ENCODE data around the gene B3GAT3. TPM values are rescaled to one million over a fixed set of nuclear protein-coding genes. Genes with fewer than 3 reads are reported as not detected.
"Not testable (repeated sequence)": the region's sequence is repeated elsewhere in the genome, so short reads cannot be mapped to it uniquely, and the experiment has no call there.

Gene B3GAT3
- polyA plus RNA-seq, 4 donors = 28.7 to 43.6 (median 32.6) TPM

DNA sequence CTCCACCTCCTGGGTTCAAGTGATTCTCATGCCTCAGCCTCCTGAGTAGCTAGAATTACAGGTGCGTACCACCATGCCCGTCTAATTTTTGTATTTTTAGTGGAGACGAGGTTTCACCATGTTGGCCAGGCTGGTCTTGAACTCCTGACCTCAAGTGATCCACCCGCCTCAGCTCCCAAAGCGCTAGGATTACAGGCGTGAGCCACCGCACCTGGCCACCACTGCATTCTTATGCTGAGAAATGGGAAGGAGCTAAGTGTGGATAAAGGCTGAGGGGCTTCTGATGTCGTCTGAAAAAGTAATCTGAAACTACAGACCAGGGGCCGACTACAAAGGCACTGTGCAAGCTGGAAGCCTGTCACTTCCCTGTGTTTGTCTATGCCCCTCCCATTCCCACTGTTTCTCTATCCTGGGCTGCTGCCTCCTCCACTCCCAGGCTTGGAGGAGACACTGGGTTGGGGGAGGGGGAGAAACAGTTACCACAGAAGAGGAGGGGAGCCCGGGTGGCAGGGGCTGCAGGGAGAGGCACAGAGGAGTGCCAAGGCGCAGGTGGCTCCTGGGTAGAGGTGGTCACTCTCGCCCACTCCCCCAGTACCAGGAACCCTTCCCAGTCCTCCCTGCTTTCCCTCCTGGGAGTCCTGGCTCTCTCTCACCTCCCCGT lies 17.2 kb downstream of the B3GAT3 start:
- no peak for DNase-seq (ENCODE audit: low read depth in 4 of 4, low spot score in 3 of 4)

DNA sequence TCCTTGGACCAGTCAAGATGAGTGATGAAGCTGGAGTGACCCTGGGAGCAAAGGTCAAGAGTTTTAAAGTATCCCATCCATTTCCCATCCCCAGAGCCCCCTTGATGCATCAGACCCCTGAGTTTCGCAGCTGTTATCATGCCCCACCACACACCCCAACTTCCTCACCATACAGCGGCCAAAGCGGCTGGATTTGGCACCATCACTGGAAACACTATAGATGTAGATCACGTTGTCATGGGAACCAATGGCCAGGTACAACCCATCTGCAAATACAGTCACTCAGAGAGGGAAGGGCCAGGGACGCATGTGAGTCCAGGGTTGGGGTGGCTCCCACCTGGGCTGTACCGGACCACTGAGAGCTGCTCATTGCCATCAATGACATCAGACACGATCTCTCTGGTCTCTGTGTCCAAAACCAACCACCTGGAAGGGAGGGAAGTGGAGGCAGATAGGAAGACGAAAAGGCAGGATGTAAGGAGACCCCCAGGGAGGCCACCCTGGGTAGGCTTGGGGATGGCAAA lies 17.9 kb downstream of the B3GAT3 start:
- no peak for DNase-seq (ENCODE audit: low read depth in 4 of 4, low spot score in 3 of 4)

DNA sequence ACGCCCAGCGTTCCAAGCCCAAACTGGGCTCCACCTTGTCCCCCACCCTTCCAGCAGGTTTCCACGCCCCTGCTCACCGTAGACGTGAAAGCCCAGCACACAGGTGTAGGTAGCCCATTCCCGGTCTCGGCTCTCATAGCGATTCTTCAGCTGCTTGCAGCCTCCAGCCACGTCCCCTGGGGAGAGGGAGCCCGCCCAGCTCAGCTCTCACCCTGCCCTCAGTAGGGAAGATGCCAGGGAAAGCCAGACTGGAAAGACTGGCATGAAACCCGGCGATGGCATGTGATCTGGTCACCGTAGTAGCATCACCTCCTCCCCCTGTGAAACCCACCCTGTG lies 18.7 kb downstream of the B3GAT3 start:
- no peak for DNase-seq (ENCODE audit: low read depth in 4 of 4, low spot score in 3 of 4)

DNA sequence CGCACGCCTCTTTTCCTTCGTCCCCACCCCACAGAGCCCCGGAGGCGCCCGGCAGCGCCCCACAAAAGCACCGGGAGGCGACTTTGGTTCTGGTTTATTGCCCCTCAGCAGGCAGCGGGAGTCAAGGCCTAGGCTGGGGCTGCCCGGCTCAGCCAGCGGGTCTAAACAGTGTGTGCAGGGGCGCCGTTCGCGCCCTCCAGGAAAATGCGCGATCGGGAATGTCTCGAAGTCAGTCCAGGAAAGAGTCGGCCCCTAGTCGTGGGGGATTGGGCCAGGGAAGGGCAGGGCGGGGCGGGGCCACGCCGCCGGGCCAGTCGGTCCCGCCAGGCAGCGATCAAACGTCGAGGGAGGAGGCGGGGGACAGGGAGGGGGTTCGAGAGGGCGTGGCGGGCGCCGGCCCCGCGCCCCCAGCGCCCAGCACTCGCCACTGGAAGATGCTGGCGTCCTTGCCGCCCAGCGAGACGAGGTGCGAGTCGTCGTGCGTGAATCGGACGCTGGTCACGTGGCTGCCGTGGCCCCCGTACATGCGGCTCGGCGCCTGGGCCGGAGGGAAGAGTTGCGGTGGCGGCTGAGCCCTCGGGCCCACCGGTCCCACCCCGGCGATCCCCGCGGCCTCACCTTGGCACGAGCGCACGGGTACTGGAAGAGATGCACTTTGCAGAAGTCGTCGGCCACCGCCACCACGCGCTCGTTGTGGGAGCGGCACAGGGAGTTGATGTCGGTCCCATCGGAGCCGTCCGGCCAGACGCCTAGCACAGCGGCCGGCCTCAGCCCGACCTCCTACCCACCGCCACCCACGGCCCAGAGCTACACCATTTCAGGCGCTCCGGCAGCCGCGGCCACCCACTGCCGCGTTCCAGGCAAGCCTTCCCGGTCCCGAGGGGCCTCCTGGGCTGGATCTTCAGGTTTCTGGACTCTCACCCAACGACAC lies 19.4 kb downstream of the B3GAT3 start:
- DNase-seq (ENCODE audit: low read depth in 4 of 4, low spot score in 3 of 4) = no peak

DNA sequence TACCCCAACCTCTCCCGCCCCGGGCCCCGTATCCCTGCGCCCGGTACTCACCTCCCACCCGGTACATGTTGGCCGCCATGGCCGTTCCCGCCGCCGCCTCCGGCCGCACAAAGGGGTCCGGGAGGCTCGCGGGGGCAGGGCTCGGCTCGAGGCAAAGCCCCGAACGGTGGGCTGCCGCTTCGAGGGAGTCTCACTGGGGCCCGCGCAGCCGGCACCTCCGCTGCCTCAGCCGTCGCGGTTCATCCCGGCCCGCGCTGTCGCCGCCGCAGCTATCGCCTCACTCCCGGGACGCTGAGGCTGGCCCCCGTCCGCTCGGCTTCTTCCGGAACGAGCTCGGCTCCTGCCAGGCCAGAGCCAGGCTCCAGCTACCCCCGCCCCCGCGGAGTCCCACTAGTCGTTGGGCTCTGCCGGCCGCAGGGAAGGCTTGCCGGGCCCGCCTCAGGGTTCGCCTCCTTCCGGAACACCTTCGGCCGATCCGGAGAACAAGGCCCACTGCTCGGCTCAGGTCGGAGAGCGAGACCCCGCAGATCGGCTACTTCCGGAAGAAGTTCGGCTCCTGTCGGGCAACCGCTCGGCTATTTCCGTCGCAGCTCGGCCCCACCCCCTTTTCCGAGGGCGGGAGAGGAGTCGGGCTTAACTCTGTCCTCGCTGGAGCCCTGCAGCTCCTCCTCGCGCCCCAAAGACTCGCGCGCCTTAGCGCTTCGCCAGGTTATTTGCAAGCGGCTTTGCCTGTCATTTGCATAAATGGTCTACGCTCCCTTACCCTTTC lies 20.2 kb downstream of the B3GAT3 start, which contains the start of gene MTA2:
Gene MTA2 (minus strand): TSS at position 494 of the 769 bp plus-strand sequence. CDS start 415 bp downstream, at position 79.
- DNase-seq (ENCODE audit: low read depth in 4 of 4, low spot score in 3 of 4) = peak; percentile 96 to 97 (median 96)

DNA sequence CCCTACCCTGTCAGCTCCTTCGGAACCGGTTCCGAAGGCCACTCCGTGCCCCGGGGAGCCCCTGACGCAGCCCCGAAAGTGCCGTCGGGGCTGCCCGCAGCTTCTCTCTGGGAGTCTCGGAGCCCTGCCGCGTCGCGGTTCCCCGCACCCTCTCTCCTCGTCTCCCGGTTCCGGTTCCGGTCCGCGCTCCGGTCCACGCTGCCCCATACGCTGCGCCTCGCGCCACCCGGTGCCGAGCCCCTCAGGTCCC lies 20.7 kb downstream of the B3GAT3 start:
- DNase-seq (ENCODE audit: low read depth in 4 of 4, low spot score in 3 of 4) = no peak

DNA sequence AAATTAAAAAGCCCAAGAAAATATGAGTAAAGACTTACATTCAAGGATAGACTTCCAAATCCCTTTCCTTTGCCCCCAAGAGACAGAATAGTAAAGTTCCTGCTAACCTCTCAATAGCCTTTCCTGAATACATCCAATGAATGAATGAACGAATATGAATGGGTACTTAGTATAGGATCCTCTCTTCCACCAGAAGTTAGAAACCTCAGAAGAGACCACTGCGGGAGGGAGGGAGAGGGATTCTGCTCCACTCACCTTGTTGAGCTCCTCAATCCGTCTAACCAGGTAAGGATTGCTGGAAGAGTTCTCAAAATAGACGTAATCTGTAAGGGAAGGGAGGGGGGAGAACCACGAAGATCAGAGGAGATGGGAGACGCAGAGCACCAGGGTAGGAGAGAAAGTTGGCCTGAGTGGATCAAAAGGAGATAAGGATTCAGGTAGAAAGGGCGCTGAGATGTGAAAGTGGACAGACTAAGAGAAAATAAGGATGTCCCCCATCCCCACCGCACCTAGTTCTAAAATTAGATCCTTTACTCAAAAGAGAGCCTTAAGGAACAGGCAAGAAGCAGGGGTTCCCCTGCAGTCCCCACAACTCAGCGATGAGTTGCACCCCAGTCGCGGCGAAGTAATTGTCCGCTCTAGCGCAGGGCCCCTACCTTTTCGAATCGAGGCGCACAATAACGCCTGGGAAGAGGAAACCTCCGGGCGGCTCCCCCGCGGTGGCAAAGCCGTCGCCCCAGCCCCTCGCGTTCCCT lies 21.2 kb downstream of the B3GAT3 start:
- no peak for DNase-seq (ENCODE audit: low read depth in 4 of 4, low spot score in 3 of 4)

DNA sequence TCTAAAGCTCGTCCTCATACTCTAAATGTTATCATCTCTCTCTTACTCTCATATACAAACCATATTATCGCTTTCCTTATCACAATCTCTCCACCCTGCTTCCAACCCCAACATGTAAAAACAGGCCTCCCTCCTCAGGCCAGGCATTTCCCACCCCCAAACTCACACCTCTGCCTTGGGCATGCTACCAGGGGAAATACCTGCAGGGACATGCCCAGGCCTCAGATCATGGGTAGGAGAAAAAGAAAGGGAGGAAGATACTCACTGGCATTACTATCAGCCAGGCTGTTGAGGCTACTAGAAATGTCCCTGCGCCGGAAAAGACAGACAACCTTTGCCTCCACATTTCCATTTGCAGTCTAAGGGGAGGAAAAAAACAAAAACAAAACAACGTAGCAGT lies 21.9 kb downstream of the B3GAT3 start:
- DNase-seq (ENCODE audit: low read depth in 4 of 4, low spot score in 3 of 4) = no peak

DNA sequence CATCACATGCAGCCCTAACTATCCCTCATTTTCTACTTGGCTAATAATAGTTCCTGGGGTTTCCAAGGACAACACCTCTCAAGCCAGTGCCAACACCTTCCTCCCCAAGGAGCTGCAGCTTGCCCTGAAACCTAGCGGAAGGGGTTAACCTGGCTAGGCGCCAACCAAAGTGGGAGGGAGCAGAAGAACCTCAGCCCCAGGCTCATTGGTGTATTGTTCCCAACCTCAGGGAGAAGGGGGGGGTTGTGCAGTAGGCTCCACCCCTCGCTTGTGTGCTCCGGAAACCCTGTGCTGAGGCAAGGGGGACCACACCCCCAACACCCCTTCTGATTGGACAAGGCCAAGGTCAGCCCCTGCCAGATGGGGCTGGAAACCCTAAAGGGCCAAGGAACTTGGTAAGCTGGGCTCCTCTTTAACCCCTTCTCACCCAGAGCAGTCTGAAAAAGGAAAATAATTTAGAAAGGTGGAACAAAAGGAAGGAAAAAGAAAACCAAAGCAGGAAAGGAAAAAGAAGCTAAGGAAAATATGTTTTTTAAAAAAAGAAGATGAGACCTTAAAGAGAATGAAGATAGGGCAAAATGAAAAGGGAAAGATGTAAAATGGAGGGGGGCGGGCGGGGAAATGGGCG lies 22.6 kb downstream of the B3GAT3 start:
- peak; percentile 78 to 90 (median 85) for DNase-seq (ENCODE audit: low read depth in 4 of 4, low spot score in 3 of 4)

DNA sequence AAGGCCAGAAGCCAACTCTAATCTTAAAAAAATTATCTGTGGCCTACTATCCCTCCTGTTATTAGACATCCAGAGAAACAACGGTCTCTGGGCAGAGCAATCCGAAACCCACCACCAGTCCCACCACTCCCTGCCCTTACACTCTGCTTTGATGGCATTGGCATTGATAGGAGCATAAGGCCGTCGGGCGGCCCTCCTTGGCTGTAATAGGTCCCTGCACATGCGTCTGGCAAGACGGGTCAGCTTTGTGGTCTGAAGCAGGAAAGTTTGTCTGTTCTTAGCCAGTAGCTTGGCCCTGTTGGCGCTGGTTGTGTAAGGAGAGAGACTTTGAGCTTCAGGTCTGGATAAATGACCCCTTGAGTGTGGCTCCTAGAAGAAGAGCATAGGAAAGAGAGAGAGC lies 26.7 kb downstream of the B3GAT3 start:
- no peak for DNase-seq (ENCODE audit: low read depth in 4 of 4, low spot score in 3 of 4)

DNA sequence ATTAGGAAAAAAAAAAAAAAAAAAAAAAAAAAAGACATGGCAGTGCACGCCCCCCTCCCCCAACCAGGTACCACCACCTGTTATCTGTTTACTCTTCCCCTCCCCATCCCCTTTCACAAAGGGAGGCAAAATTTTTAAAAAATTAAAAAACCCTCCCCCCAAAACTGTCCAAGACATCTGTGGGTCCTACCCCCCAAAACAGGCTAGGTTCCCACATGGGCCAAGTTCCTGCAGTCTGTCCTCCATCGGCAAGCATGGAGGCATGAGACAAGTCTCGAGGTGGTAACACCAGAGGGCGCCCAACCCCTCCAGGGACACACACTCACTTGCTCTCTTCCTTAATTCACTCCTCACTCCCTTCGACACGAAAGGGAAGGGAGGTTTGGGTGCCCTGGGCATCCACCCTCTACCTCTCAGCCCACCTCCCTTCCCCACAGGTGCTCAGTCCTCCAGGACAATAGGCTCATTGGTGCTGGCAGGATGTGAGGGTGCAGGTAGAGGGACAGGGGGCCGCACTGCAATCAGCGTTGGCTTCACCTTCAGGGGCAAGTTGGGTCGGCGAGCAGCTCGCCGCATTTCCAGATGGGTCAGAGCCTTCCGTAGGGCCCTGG lies 28.2 kb downstream of the B3GAT3 start:
- no peak for DNase-seq (ENCODE audit: low read depth in 4 of 4, low spot score in 3 of 4)

DNA sequence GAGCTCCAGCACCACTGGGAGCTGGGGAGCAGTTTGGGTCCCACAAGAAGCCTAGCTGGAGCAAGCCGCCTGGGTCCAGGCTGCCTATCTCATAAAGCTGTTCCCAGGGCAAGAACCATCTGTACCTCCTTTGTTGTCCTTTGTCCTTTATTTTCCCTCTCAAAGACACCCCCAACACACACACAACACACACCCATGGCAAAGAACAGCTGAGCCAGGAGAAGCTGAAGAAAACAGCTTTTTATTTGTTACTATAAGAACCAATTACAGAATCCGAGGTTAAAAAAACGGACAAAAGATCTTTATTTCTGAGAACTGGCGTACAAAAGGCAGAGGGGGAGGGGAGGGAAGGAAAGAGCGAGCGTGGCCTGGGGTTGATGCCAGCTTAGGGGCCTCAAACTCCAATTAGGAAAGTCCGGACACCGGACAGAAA lies 28.8 kb downstream of the B3GAT3 start:
- no peak for DNase-seq (ENCODE audit: low read depth in 4 of 4, low spot score in 3 of 4)

DNA sequence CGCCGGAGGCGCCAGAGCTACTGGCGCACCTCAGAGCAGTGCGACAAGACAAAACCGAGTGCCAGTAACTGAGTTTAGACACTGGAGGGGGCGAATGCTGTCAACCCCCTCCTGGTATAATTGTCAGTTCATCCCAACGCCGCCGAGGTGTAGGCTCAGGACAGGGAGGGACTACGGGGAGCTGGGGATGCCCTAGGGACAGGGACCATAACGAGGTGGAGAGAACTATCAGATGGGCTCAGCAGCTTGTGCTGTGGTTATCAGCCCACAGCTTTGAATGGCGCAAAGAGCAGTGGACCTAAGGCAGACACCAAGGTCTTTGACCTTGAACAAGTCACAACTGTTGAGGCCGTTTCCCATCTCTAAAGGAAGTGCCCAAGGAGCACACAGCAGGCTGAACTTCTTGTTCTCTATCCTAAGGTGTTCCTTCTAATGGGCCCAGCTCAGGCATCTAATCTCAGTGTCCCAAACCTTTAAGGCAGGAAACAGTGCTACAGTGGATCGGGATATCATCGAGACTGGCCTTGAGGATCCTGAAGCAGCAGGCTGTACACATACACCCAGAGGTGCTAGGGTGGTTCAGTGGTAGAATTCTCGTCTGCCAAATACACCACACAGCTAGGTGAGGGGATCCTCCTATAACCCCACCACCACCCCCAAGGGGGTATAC lies 29.5 kb downstream of the B3GAT3 start:
- no peak for DNase-seq (ENCODE audit: low read depth in 4 of 4, low spot score in 3 of 4)

DNA sequence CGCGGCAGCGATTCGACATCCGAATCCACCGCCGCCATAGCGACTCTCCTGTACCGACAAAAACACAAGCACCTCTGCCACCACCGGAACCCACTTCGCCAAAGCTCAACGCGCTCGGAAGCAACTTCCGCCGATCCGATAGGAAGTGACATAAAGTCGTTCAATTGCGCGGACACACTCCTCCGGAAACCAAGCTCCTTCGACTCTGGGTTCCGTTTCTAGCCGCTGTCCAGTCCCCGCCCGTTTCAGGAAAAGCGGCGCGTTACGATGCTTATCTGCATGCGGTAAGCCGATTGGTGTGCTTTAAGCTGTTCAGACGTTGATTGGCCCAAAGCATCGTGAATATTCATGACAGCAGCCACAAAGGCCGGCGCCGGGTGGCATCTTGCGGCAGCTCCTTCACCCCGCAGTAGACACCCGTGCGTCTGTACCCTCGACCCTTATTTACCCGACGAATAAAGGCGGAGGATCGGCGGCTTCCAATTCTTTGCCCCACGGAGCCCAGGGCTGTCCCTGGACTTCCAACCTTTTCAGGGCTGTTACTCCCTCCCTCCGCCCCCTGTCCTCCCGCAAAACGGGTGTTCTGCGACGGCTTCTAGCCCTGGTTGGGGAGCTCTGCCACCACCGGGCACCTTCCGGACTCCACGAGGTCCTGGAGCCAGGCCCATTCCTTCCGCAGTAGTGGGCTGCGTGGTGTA lies 30.2 kb downstream of the B3GAT3 start, which contains the start of gene TUT1:
Gene TUT1 (minus strand): TSS at position 76 of the 698 bp plus-strand sequence. CDS start 38 bp downstream, at position 38.
- peak; percentile 97 to 99 (median 98) for DNase-seq (ENCODE audit: low read depth in 4 of 4, low spot score in 3 of 4)

DNA sequence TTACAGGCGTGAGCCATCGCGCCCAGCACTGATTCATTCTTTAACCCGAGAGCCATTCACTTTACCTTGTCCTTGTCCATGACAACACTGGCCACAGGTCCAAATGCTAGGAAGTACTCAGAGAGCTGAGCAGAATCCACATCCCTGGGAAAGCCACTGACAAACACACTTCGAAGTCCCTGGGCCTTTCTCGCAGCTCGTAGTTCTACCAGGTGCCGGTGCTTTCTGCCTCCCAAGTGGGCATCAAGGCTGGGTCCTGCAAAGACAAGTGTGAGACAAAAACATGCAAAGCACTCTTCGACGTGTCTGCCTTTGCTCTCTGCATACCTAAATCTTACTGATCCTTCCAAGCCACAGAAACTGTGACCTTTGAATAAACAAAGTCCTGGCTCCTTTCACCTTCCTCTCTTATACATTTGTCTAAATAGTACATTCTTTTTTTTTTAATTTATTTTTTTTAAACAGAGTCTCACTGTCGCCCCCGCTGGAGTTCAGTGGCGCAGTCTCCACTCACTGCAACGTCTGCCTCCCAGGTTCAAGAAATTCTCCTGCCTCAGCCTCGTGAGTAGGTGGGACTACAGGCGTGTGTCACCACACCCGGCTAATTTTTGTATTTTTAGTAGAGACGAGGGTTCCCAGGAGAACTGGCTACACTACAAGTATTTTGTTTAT lies 32.7 kb downstream of the B3GAT3 start:
- no peak for DNase-seq (ENCODE audit: low read depth in 4 of 4, low spot score in 3 of 4)

DNA sequence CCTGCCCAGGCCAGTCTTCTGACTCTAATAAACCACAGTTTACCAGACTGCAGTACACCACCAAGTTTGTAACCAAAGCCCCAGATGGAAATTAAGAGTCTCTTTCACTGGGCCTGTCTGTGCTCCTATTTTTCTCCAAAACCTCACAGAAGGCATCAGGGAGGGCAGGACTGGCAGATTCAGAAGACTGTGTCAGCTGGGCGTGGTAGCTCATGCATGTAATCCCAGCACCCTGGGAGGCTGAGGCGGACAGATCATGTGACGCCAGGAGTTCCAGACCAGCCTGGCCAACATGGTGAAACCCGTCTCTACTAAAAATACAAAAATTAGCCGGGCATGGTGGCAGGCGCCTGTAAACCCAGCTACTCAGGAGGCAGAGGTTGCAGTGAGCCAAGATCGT lies 36.4 kb downstream of the B3GAT3 start:
- not testable (repeated sequence) for DNase-seq (ENCODE audit: low read depth in 4 of 4, low spot score in 3 of 4)

DNA sequence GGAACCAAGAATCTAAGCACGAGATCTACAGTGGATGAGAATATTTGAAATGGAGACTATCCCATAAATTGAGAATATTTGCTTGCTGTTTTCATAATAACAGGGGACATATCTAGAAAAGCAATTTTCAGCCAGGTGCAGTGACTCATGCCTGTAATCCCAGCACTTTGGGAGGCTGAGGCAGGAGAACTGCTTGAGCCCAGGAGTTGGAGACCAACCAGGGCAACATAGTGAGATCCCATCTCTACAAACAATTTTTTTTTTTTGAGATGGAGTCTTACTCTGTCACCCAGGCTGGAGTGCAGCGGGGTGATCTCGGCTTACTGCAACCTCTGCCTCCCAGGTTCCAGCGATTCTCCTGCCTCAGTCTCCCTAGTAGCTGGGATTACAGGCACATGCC lies 40.1 kb downstream of the B3GAT3 start:
- not testable (repeated sequence) for DNase-seq (ENCODE audit: low read depth in 4 of 4, low spot score in 3 of 4)
